ENCODE data around the gene H6PD. TPM values are rescaled to one million over a fixed set of nuclear protein-coding genes. Genes with fewer than 3 reads are reported as not detected.

The H6PD gene
- total and polyA plus RNA-seq, 9 of the 15 experiments (the other 6 are each of a cell fraction or from before 2014, with no cell fraction given), result 0.04 to 2.5 (median 0.95) TPM

DNA sequence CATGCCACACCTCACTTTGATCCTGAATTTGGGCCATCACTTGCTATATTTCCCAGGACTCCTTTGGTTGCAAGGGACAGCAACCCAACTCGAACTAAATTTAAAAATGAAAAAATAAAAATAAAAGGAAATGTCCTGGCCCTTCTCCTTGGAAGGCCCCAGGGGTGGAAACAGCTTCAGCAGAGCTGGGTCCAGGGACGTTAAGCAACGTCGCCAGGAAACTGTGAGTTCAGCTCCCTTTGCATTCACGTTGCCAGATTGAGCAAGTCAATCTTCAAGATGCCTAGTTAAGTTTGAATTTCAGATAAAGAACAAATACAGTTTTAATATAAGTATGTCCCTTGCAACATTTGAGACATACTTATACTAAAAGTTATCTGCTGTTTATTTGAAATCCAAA is 43.5 kb downstream of the H6PD start:
- Histone ChIP-seq H3K79me2 (ENCODE audit: control insufficient read depth, insufficient read depth, low read length) (no peaks in the 10 kb centered on the region), H3K9me1 (ENCODE audit: control insufficient read depth, insufficient read depth, low read length) (no peaks in the 10 kb centered on the region), H3K27me3 (ENCODE audit: control insufficient read depth in 2 of 2, insufficient read depth in 2 of 2, low read length in 2 of 2) (peaks cover 23 to 58% of the 10 kb centered on the region in 2 experiments), H3K36me3 (ENCODE audit: control insufficient read depth, insufficient read depth, low read length) (no peaks in the 10 kb centered on the region), H2AFZ (ENCODE audit: low read depth, low read length) (no peak overlapping the region), H3K9me3 (replicated peaks; ENCODE audit: control insufficient read depth, insufficient read depth, low read depth, low read length) (no peaks in the 10 kb centered on the region), H3K9ac (ENCODE audit: insufficient read depth in 1 of 2, low read depth in 2 of 2, low read length in 2 of 2) (no peak overlapping the region), H3K4me2 (ENCODE audit: insufficient read depth, low read length) (no peak overlapping the region), H3K4me1 (replicated peaks in 1 of 2; ENCODE audit: control insufficient read depth in 2 of 2, insufficient read depth in 2 of 2, low read length in 2 of 2) (peaks cover 4 to 19% of the 10 kb centered on the region in 2 experiments; a peak in 3 of 5 replicates), H3K27ac (ENCODE audit: extremely low read depth, low read depth, low read length) (no peak overlapping the region), H4K20me1 (replicated peaks; ENCODE audit: control insufficient read depth, insufficient read depth, low read length) (peaks cover 12% of the 10 kb centered on the region; the same call in 1 of the 2 replicates), H3K4me3 (no peak overlapping the region)
- no TSS peak for BruUV-seq (replicated peaks)
- POLR2A ChIA-PET, result interaction anchor here (0.6 to 1.2 kb wide), 3 partner anchors 10 to 1144 kb away, joined by 3 to 4 read pairs (median 3); no protein-coding TSS in a partner anchor
- FAIRE-seq (no peak), ATAC-seq (no peak), DNase-seq (ENCODE audit: extremely low read depth in 1 of 4, low spot score in 3 of 4) (no peak)
- WGBS (ENCODE audit: insufficient coverage, low coverage, missing lambda C conversion rate), result 3% methylated on average over 5 of the region's 5 CpGs
- intact Hi-C loops (cut with micrococcal nuclease), result no loop called here
- in situ Hi-C loops (cut with MboI), result no loop called here
- CTCF ChIA-PET (ENCODE audit: low intra/inter-chr PET ratio), result no interaction called here
- TF ChIP-seq, protein P1, sequence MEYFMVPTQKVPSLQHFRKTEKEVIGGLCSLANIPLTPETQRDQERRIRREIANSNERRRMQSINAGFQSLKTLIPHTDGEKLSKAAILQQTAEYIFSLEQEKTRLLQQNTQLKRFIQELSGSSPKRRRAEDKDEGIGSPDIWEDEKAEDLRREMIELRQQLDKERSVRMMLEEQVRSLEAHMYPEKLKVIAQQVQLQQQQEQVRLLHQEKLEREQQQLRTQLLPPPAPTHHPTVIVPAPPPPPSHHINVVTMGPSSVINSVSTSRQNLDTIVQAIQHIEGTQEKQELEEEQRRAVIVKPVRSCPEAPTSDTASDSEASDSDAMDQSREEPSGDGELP (CRISPR knock-in tag; IDR thresholded peaks at IDR 0.05; ENCODE audit: borderline replicate concordance), result no peak
- no peak for TF ChIP-seq PURB (CRISPR knock-in tag; IDR thresholded peaks at IDR 0.05; ENCODE audit: low read depth)
- TF ChIP-seq ELF1 (tag; IDR thresholded peaks at IDR 0.05), result no peak
- no peak for TF ChIP-seq ZNF518B (CRISPR knock-in tag; IDR thresholded peaks at IDR 0.05)
- TF ChIP-seq, protein P2, sequence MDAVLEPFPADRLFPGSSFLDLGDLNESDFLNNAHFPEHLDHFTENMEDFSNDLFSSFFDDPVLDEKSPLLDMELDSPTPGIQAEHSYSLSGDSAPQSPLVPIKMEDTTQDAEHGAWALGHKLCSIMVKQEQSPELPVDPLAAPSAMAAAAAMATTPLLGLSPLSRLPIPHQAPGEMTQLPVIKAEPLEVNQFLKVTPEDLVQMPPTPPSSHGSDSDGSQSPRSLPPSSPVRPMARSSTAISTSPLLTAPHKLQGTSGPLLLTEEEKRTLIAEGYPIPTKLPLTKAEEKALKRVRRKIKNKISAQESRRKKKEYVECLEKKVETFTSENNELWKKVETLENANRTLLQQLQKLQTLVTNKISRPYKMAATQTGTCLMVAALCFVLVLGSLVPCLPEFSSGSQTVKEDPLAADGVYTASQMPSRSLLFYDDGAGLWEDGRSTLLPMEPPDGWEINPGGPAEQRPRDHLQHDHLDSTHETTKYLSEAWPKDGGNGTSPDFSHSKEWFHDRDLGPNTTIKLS (IDR thresholded peaks at IDR 0.05; ENCODE audit: borderline replicate concordance, low read depth), result no peak
- TF ChIP-seq ZNF311 (CRISPR knock-in tag; IDR thresholded peaks at IDR 0.05), result no peak
- TF ChIP-seq ZNF696 (CRISPR knock-in tag; conservative IDR thresholded peaks at IDR 0.05), result no peak
- TF ChIP-seq PTTG1 (tag; IDR thresholded peaks at IDR 0.05; ENCODE audit: low read depth), result no peak
- TF ChIP-seq, protein P3, sequence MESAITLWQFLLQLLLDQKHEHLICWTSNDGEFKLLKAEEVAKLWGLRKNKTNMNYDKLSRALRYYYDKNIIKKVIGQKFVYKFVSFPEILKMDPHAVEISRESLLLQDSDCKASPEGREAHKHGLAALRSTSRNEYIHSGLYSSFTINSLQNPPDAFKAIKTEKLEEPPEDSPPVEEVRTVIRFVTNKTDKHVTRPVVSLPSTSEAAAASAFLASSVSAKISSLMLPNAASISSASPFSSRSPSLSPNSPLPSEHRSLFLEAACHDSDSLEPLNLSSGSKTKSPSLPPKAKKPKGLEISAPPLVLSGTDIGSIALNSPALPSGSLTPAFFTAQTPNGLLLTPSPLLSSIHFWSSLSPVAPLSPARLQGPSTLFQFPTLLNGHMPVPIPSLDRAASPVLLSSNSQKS (CRISPR knock-in tag; IDR thresholded peaks at IDR 0.05), result no peak
- no peak for TF ChIP-seq ZNF561 (CRISPR knock-in tag; conservative IDR thresholded peaks at IDR 0.05)
- no peak for TF ChIP-seq ELF4 (CRISPR knock-in tag; IDR thresholded peaks at IDR 0.05)
- TF ChIP-seq HNRNPL (IDR thresholded peaks at IDR 0.05; ENCODE audit: low read depth, low read length), result no peak
- no peak for TF ChIP-seq DACH1 (IDR thresholded peaks at IDR 0.05; ENCODE audit: partially characterized antibody)
- no peak for TF ChIP-seq HCFC1 (IDR thresholded peaks at IDR 0.05; ENCODE audit: low read depth, low read length)
